HG02973 (cell line): ENCODE results near the gene LAMP2.

Experiments
- ATAC-seq: cut with Tn5 transposase; IDR thresholded peaks from one replicate; pipeline ENCODE4 v1.9.1; 2021; ENCODE audit warnings: moderate library complexity; ENCODE audit not compliant: unreplicated experiment

Gene LAMP2

DNA sequence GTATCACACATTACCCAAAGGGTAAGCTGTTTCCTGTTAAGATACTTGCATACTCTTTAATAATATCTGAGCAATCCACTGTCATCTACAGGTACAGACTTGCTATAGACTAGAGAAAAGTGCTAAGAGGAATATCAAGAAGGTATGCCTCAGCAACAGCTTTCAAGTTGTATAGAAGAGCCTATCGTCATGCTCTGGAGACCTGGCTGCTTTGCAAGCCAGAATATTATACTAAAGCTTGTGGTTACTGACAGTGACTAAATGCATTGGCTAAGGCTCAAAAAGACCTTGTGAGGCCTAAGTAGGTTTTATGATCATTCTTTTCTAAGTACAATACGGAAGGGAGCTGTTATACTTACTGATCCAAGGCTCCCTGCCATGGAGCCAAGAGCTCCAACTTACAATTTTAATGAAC, 11.3 kb downstream of the LAMP2 start:
- ATAC-seq, result peak; percentile 88

DNA sequence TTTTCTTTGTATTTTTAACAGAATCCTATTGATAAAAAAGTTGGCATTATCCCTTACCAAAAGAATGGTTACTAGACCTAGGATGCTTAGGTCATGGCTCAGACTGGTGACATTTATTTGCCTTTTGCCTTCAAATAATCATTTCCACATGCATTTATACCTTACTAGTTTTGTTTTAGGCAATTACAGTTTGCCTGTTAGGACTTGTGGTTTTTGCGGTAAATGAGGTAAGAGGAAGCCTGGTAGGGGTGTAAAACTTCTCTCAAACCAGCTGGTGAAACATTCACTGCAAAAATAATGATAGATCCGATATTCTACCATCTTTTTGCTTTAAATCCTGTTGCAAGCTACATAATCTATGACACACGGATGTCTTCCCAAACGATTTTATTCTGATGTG, 12.1 kb downstream of the LAMP2 start:
- no peak for ATAC-seq

GRCh38 chrX:120453985-120454384, 15.1 kb downstream of the LAMP2 start:
- no peak for ATAC-seq

DNA sequence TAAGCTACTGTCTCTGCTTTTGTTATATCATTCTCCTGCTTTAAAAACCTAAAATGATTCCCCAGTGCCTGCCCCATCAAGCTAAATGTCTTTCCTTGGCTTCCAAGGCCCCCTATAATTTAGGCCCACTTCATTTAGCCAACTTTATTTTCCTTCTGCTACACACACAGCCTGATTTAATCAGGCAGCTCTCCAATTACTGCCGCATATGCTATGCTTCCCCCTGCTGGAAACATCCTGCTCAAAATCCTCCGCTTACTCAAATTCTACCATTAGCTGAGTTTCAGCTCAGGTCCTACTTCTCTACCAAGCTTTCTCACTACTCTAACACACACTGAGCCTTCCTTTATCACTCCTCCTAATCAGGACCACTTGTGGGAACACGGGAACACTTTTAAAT, 17.0 kb downstream of the LAMP2 start:
- ATAC-seq, result no peak

DNA sequence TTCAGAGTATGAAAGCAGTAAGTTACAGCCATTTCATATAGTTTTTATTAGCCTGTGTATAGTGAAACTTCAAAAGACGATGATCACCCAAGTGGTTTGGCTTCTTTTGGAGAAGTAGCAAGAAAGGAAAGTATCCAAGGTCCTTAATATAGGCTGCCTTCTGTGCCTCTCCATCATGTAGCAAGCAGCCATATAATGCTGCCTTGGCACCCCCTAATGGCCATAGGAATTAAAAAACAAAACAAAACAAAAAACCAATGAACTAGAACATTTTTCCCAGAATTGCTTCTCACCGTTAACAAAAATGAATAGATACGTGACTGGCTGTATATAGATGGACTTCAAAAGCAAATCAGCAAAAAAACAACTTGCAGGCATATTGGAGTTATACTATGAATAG, 18.9 kb downstream of the LAMP2 start:
- no peak for ATAC-seq

DNA sequence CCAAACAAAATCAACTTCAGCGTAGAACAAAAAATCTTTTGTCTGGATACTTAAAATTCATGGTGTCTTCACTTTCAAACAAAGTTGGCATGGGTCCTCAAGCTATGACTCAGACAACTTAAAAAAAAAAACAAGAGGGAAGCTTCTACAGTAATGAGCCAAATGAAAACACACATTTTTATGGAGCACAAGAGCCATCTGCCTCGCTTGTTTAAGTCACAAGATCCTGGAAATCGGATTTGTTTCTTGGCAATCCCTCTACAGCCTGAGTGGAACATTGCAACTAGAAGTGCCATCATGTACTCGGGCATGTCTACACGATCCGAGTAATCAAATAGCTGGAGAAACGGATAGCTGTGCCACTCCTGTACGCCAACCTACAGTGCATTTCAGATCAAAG, 22.6 kb downstream of the LAMP2 start:
- ATAC-seq, result no peak

DNA sequence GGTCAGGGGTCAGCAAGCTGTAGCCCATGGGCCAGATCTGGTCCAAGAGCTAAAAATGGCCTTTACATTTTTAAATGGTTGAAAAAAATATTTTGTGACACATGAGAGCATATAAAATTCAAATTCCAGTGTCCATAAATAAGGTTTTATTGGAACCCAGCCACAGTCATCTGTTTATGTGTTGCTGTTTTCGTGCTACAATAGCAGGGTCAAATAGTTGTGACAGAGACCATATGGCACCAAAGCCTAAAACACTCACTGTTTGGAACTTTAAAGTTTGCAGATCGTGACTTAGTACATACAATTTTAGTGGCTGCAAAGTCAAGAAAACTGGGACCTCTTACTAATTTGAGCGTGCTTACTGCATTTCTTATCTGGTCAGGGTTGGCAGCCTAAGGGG, 29.2 kb downstream of the LAMP2 start:
- ATAC-seq, result no peak

GRCh38 chrX:120429776-120430540, 39.1 kb downstream of the LAMP2 start:
- no peak for ATAC-seq

- ATAC-seq, result no peak
Measured at GRCh38 chrX:120428309-120428708, 40.8 kb downstream of the LAMP2 start.

DNA sequence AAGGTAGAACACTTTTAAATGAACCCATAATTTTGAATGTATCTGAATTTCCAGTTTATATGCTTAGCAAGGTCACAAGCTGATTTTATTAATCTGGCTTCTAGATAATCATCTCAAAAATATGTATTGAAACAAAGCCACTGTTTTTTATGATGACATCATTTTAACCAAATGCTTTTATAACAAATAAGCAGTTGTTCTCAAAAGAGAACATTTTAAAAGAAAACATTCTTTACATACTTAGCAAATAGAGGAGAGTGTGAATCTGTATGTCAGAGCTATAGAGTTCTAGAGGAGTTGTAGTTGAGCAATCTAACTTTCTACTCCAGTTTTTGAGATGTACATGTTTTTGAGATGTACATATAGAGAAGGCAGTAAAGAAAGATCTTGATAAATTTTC, 42.5 kb downstream of the LAMP2 start:
- no peak for ATAC-seq

DNA sequence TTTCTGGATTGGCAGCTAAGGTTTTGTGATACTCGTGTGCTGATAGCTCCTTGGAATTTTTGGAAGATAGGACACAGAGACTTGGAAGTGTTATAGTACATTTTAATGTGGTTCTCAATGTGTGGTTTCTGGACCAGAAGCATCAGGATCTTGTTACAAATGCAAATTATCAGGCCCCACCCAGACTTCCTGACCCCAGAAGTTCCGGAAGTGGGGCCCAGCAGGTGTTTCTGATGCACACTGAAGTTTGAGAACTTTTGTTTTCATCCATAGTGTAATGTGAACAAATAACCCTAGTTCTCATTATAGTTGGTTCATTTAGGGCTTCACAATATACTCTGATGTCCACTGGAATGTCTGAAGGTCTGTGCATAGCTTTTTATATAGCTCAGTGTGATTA, 49.6 kb downstream of the LAMP2 start:
- ATAC-seq, result peak; percentile 54

GRCh38 chrX:120408168-120408567, 60.9 kb downstream of the LAMP2 start:
- ATAC-seq, result no peak

DNA sequence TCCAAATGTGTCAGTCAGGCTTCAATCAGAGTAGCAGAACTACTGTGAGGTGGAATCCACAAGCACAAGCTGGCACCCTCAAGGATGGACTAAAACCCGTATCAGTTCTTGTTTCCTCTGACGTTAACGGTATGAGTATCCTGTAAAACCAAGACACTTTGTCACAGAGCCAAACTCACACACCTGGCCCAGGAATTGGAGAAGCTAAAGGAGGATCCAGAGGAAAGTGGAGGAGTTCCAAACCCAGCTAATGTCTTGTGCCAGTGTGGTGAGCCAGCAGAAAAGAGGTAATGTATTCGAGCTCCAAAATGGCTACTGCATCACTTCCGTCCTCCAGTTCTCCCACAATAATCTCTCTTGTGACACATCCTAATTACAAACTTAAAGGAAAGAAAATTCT, 62.5 kb downstream of the LAMP2 start:
- ATAC-seq, result no peak

- no peak for ATAC-seq
Measured at GRCh38 chrX:120402369-120402768, 66.7 kb downstream of the LAMP2 start.

GRCh38 chrX:120401301-120401700, 67.8 kb downstream of the LAMP2 start:
- ATAC-seq, result no peak

DNA sequence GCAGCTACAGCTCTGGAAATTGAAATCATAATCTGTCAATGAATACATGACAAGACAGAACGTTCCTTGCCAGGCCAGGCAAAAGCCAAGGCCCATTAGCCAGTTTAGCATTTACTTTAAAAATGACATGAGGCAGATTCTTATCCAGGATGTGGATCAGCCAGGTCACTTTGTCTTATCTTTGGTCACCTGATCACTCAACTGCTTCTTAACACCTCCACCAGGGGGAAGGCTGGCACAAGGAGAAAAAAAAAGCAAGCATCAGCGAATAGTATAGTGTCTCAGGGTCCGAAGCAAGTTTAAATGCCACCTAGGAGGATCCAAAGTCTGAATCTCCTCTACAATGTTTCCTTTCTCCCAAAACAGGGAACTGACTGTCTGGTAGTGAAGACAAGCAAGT, 88.4 kb downstream of the LAMP2 start:
- peak; percentile 56 for ATAC-seq

DNA sequence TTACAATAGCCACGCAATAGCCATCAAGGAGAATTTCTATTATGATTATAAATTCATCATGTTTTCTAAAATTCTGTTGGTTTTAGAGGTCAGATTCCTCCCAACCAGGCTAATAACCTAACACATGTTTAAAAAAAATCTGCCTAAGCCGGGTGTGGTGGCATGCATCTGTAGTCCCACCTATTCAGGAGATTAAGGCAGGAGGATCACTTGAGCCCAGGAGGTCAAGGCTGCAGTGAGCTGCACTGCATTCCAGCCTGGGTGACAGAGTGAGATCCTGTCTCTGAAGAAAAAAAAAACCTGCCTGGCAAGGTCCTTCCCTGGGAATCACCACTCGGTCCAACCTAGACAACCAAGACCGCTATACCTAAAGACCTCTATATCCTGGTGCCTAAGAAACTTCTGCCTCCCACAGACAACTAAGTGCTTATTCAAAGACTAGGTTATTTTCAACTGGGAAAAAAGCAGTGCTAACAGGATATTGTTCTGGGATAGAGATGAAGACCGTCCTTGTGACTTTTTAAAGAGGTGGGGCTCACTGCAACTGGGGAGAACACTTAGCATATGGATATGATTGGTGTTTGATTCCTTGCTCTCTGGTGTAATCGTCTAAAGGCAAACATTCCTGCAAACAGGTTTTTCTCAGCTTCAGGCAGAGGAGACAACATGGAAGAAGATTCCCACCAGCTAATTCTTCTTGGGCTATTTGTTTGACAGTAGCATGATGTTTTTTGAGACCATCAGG, 89.0 kb downstream of the LAMP2 start:
- ATAC-seq, result no peak

DNA sequence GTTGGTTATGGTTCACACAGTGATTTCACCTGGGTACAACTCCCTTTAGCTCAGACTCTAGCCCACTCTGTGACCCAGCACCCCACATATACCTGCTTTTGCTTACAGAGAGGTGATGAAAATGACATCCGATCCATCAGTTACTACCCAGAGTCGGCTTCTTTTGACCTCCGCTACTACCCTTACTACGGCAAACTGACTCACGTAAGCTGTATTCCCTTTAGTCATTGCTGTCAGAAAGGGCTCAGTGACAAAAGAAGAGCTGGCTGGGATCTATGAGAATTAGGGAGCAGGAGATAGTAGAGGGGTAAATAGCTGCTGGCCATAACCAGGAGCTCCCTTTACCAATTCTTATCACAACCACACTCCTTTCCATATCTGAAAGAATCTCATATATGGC, 90.5 kb downstream of the LAMP2 start:
- ATAC-seq, result no peak
